GM23248 (cell line): Measurements from ENCODE around the gene ZNF322.

Experiments
- EZH2 ChIP-seq: fragments of 200-600 bp; sonication (generic); IDR thresholded peaks from 2 replicates; pipeline ENCODE4 v1.6.1; 2018; ENCODE audit warnings: antibody characterized with exemption, mild to moderate bottlenecking; ENCODE audit not compliant: insufficient read depth, poor library complexity, severe bottlenecking
- EZH2phosphoT487 ChIP-seq: fragments of 200-600 bp; sonication (generic); IDR thresholded peaks from 2 replicates; pipeline ENCODE4 v1.6.1; 2018; ENCODE audit warnings: antibody characterized with exemption, moderate library complexity, mild to moderate bottlenecking, low read depth; ENCODE audit not compliant: insufficient read depth

DNA sequence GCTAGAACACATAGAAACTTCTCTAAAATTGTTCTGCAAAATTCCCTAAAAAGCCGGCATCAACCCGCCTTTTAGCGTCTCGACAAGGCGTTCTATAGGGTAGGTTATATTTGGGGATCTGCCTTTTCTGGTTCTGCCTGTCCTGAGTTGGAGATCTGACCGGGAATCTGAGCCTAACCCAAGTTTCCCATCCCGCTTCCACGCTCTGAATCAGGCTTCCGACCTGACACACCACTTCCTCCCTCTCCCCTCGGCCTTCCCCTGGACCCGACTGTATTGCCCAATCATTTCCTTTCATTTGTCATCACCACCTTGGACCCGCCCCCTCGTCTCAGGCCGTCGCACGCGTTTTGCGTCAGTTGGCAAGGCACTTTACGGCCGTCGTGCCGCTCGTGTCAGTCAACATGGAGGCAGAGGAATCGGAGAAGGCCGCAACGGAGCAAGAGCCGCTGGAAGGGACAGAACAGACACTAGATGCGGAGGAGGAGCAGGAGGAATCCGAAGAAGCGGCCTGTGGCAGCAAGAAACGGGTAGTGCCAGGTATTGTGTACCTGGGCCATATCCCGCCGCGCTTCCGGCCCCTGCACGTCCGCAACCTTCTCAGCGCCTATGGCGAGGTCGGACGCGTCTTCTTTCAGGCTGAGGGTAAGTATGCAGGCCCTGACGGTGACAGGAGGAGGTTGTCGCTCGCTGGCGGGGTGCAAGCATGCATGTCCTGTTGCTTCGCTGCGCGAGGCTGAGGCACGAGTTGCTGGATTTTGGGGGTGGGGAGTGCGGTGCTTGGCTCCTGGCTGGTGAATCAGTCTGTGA lies 62.8 kb downstream of the ZNF322 start, which contains the start of gene ABT1:
- TF ChIP-seq EZH2phosphoT487: no peak
- TF ChIP-seq EZH2: no peak
